ENCODE results near the gene ASIC4. TPM values are rescaled to one million over a fixed set of nuclear protein-coding genes. Genes with fewer than 3 reads are reported as not detected.

The ASIC4 gene
- total and polyA plus RNA-seq, 3 experiments from 2014 or later, result not detected

GRCh38 chr2:219566640-219567039 lies 52.4 kb downstream of the ASIC4 start:
- Mint-ChIP-seq H3K27ac (no peak overlapping the region), H3K4me3 (no peak overlapping the region), H3K9me3 (peaks cover 0 to 4% (median 0%) of the 10 kb centered on the region in 5 donors), H3K27me3 (peaks cover 13 to 57% of the 10 kb centered on the region in 2 donors), H3K4me1 (peaks cover 0 to 4% (median 0%) of the 10 kb centered on the region in 3 donors), H3K36me3 (no peaks in the 10 kb centered on the region)
- Histone ChIP-seq H3K4me1 (ENCODE audit: insufficient read depth, low read length) (no peaks in the 10 kb centered on the region), H3K4me3 (ENCODE audit: low read length) (no peak overlapping the region), H3K27me3 (ENCODE audit: insufficient read depth, low read length, poor library complexity, severe bottlenecking) (peaks cover 3% of the 10 kb centered on the region), H3K27ac (ENCODE audit: low read depth, low read length) (no peak overlapping the region), H3K36me3 (ENCODE audit: insufficient read depth, low read length) (no peaks in the 10 kb centered on the region), H3K9me3 (ENCODE audit: low read length) (no peaks in the 10 kb centered on the region)
- POLR2A ChIA-PET, result no interaction called here
- CTCF ChIA-PET, result interaction anchor here (0.6 to 1.5 kb wide), 2 partner anchors 26 to 965 kb away, joined by 3 to 6 read pairs; no protein-coding TSS in a partner anchor
- DNase-seq, result no peak

GRCh38 chr2:219567131-219567530 lies 52.8 kb downstream of the ASIC4 start:
- Histone ChIP-seq H3K4me1 (ENCODE audit: insufficient read depth, low read length) (no peaks in the 10 kb centered on the region), H3K9me3 (ENCODE audit: low read length) (no peaks in the 10 kb centered on the region), H3K27ac (ENCODE audit: low read depth, low read length) (no peak overlapping the region), H3K27me3 (ENCODE audit: insufficient read depth, low read length, poor library complexity, severe bottlenecking) (peaks cover 8% of the 10 kb centered on the region), H3K36me3 (ENCODE audit: insufficient read depth, low read length) (no peaks in the 10 kb centered on the region), H3K4me3 (ENCODE audit: low read length) (no peak overlapping the region)
- H3K27ac Mint-ChIP-seq, result peak overlapping the region in 1 of 8 donors; percentile 66
- CTCF ChIA-PET, result interaction anchor here (1.5 kb wide), 1 partner anchor 26 kb away, joined by 6 read pairs; no protein-coding TSS in a partner anchor
- DNase-seq, result no peak
- peaks cover 16 to 57% of the 10 kb centered on the region in 2 donors for H3K27me3 Mint-ChIP-seq
- POLR2A ChIA-PET, result no interaction called here
- no peak overlapping the region for H3K4me3 Mint-ChIP-seq
- H3K9me3 Mint-ChIP-seq, result peaks cover 0 to 4% (median 0%) of the 10 kb centered on the region in 5 donors
- H3K36me3 Mint-ChIP-seq, result no peaks in the 10 kb centered on the region
- peaks cover 0 to 7% (median 0%) of the 10 kb centered on the region in 3 donors for H3K4me1 Mint-ChIP-seq

- peak overlapping the region in 1 of 8 donors; percentile 36 for H3K27ac Mint-ChIP-seq
- H3K27me3 Mint-ChIP-seq, result peaks cover 20 to 58% of the 10 kb centered on the region in 2 donors
- no peak overlapping the region for H3K27ac ChIP-seq (ENCODE audit: low read depth, low read length)
- CTCF ChIA-PET, result interaction anchor here (1.5 kb wide), 1 partner anchor 27 kb away, joined by 6 read pairs; no protein-coding TSS in a partner anchor
- H3K9me3 ChIP-seq (ENCODE audit: low read length), result no peaks in the 10 kb centered on the region
- H3K36me3 ChIP-seq (ENCODE audit: insufficient read depth, low read length), result no peaks in the 10 kb centered on the region
- no peaks in the 10 kb centered on the region for H3K36me3 Mint-ChIP-seq
- no peaks in the 10 kb centered on the region for H3K4me1 ChIP-seq (ENCODE audit: insufficient read depth, low read length)
- POLR2A ChIA-PET, result no interaction called here
- no peak overlapping the region for H3K4me3 ChIP-seq (ENCODE audit: low read length)
- H3K4me1 Mint-ChIP-seq, result peaks cover 0 to 7% (median 0%) of the 10 kb centered on the region in 3 donors
- peak overlapping the region in 1 of 7 donors; percentile 48 for H3K4me3 Mint-ChIP-seq
- no peak for DNase-seq
- H3K27me3 ChIP-seq (ENCODE audit: insufficient read depth, low read length, poor library complexity, severe bottlenecking), result peaks cover 12% of the 10 kb centered on the region
- peaks cover 0 to 4% (median 0%) of the 10 kb centered on the region in 5 donors for H3K9me3 Mint-ChIP-seq
Measured at GRCh38 chr2:219567791-219568361, 53.6 kb downstream of the ASIC4 start.

- no peak overlapping the region for H3K4me3 ChIP-seq (ENCODE audit: low read length)
- ChIA-PET CTCF (no interaction called here), POLR2A (no interaction called here)
- no peaks in the 10 kb centered on the region for H3K4me1 ChIP-seq (ENCODE audit: insufficient read depth, low read length)
- peak overlapping the region in 2 of 7 donors; percentile 26 to 39 for H3K4me3 Mint-ChIP-seq
- H3K27ac Mint-ChIP-seq, result no peak overlapping the region
- H3K4me1 Mint-ChIP-seq, result peaks cover 0 to 7% (median 0%) of the 10 kb centered on the region in 3 donors
- H3K9me3 ChIP-seq (ENCODE audit: low read length), result no peaks in the 10 kb centered on the region
- H3K9me3 Mint-ChIP-seq, result peaks cover 0 to 4% (median 0%) of the 10 kb centered on the region in 5 donors
- H3K36me3 ChIP-seq (ENCODE audit: insufficient read depth, low read length), result no peaks in the 10 kb centered on the region
- peaks cover 12% of the 10 kb centered on the region for H3K27me3 ChIP-seq (ENCODE audit: insufficient read depth, low read length, poor library complexity, severe bottlenecking)
- H3K27ac ChIP-seq (ENCODE audit: low read depth, low read length), result no peak overlapping the region
- no peaks in the 10 kb centered on the region for H3K36me3 Mint-ChIP-seq
- no peak for DNase-seq
- peaks cover 30 to 58% of the 10 kb centered on the region in 2 donors for H3K27me3 Mint-ChIP-seq
Measured at GRCh38 chr2:219569041-219569440, 54.8 kb downstream of the ASIC4 start.

- Histone ChIP-seq H3K4me1 (ENCODE audit: insufficient read depth, low read length) (no peaks in the 10 kb centered on the region), H3K27ac (ENCODE audit: low read depth, low read length) (no peak overlapping the region), H3K27me3 (ENCODE audit: insufficient read depth, low read length, poor library complexity, severe bottlenecking) (peaks cover 12% of the 10 kb centered on the region), H3K36me3 (ENCODE audit: insufficient read depth, low read length) (no peaks in the 10 kb centered on the region), H3K4me3 (ENCODE audit: low read length) (no peak overlapping the region), H3K9me3 (ENCODE audit: low read length) (no peaks in the 10 kb centered on the region)
- Mint-ChIP-seq H3K9me3 (peaks cover 0 to 2% (median 0%) of the 10 kb centered on the region in 5 donors), H3K27ac (peak overlapping the region in 1 of 8 donors; percentile 8), H3K4me1 (peaks cover 0 to 7% (median 0%) of the 10 kb centered on the region in 3 donors), H3K36me3 (no peaks in the 10 kb centered on the region), H3K4me3 (peak overlapping the region in 3 of 7 donors; percentile 39 to 47 (median 42)), H3K27me3 (peaks cover 27 to 59% of the 10 kb centered on the region in 2 donors)
- CTCF ChIA-PET, result no interaction called here
- DNase-seq, result no peak
- POLR2A ChIA-PET, result no interaction called here
Measured at GRCh38 chr2:219569635-219570034, 55.4 kb downstream of the ASIC4 start.

GRCh38 chr2:219570194-219570923 lies 56.1 kb downstream of the ASIC4 start:
- POLR2A ChIA-PET, result no interaction called here
- no peak for DNase-seq
- CTCF ChIA-PET, result interaction anchor here (1.7 kb wide), 1 partner anchor 9 kb away, joined by 12 read pairs; no protein-coding TSS in a partner anchor
- H3K4me1 Mint-ChIP-seq, result peaks cover 0 to 7% (median 0%) of the 10 kb centered on the region in 3 donors
- no peaks in the 10 kb centered on the region for H3K36me3 Mint-ChIP-seq
- peak overlapping the region in 4 of 7 donors; percentile 42 to 63 (median 54) for H3K4me3 Mint-ChIP-seq
- H3K27ac ChIP-seq (ENCODE audit: low read depth, low read length), result no peak overlapping the region
- peaks cover 0 to 2% (median 0%) of the 10 kb centered on the region in 5 donors for H3K9me3 Mint-ChIP-seq
- H3K4me3 ChIP-seq (ENCODE audit: low read length), result no peak overlapping the region
- H3K27me3 ChIP-seq (ENCODE audit: insufficient read depth, low read length, poor library complexity, severe bottlenecking), result peaks cover 12% of the 10 kb centered on the region
- H3K27me3 Mint-ChIP-seq, result peaks cover 21 to 66% of the 10 kb centered on the region in 2 donors
- H3K27ac Mint-ChIP-seq, result no peak overlapping the region
- H3K36me3 ChIP-seq (ENCODE audit: insufficient read depth, low read length), result no peaks in the 10 kb centered on the region
- no peaks in the 10 kb centered on the region for H3K4me1 ChIP-seq (ENCODE audit: insufficient read depth, low read length)
- H3K9me3 ChIP-seq (ENCODE audit: low read length), result no peaks in the 10 kb centered on the region

- Histone ChIP-seq H3K27me3 (ENCODE audit: insufficient read depth, low read length, poor library complexity, severe bottlenecking) (peaks cover 12% of the 10 kb centered on the region), H3K27ac (ENCODE audit: low read depth, low read length) (no peak overlapping the region), H3K36me3 (ENCODE audit: insufficient read depth, low read length) (no peaks in the 10 kb centered on the region), H3K4me3 (ENCODE audit: low read length) (no peak overlapping the region), H3K9me3 (ENCODE audit: low read length) (no peaks in the 10 kb centered on the region), H3K4me1 (ENCODE audit: insufficient read depth, low read length) (no peaks in the 10 kb centered on the region)
- ChIA-PET CTCF (interaction anchor here (0.9 to 1.7 kb wide), 2 partner anchors 10 to 30 kb away, joined by 3 to 12 read pairs; no protein-coding TSS in a partner anchor), POLR2A (no interaction called here)
- no peaks in the 10 kb centered on the region for H3K36me3 Mint-ChIP-seq
- peaks cover 0 to 2% (median 0%) of the 10 kb centered on the region in 5 donors for H3K9me3 Mint-ChIP-seq
- H3K27ac Mint-ChIP-seq, result no peak overlapping the region
- DNase-seq, result no peak
- H3K4me3 Mint-ChIP-seq, result peak overlapping the region in 1 of 7 donors; percentile 40
- H3K27me3 Mint-ChIP-seq, result peaks cover 22 to 69% of the 10 kb centered on the region in 2 donors
- peaks cover 0 to 7% (median 0%) of the 10 kb centered on the region in 3 donors for H3K4me1 Mint-ChIP-seq
Measured at GRCh38 chr2:219570924-219571310, 56.6 kb downstream of the ASIC4 start.
